ENCODE data around the gene IFT80. TPM values are rescaled to one million over a fixed set of nuclear protein-coding genes. Genes with fewer than 3 reads are reported as not detected.

The IFT80 gene
- total RNA-seq, 1 experiment from 2014 or later = 26.3 TPM

- POLR2A ChIA-PET = no interaction called here
- RAD21 ChIA-PET (ENCODE audit: low non-redundant PET in 1 of 2, low total read pairs in 2 of 2, uncharacterized antibody in 2 of 2, unreplicated experiment in 2 of 2) = no interaction called here
- no peaks in the 10 kb centered on the region for H3K27me3 ChIP-seq (ENCODE audit: insufficient read depth, low read length)
- H3K4me3 ChIP-seq (replicated peaks in 1 of 2; ENCODE audit: low read depth in 1 of 2, low read length in 2 of 2) = no peak overlapping the region
- no peaks in the 10 kb centered on the region for H3K79me2 ChIP-seq (ENCODE audit: insufficient read depth, low read length)
- intact Hi-C loops (cut with micrococcal nuclease) = no loop called here
- 0 out of 2 replicates have a peak, but pooled peaks cover 4% of the 10 kb centered on the region for H3K9me2 ChIP-seq (ENCODE audit: insufficient read depth)
- H3K27ac ChIP-seq (ENCODE audit: low read depth, low read length) = no peak overlapping the region
- ATAC-seq (no peak), DNase-seq (ENCODE audit: low read depth, low spot score) (no peak)
- TF ChIP-seq POLR2AphosphoS5 (IDR thresholded peaks at IDR 0.05; ENCODE audit: low read depth, low read length) (no peak), CBX3 (IDR thresholded peaks at IDR 0.05; ENCODE audit: low read depth) (no peak), ATF3 (IDR thresholded peaks at IDR 0.05) (no peak), JUND (IDR thresholded peaks at IDR 0.05) (no peak), EGR1 (IDR thresholded peaks at IDR 0.05; ENCODE audit: low read depth) (no peak), REST (IDR thresholded peaks at IDR 0.05; ENCODE audit: low read depth) (no peak), ZBTB33 (IDR thresholded peaks at IDR 0.05; ENCODE audit: extremely low read depth, insufficient replicate concordance, low read length) (no peak), ELF1 (IDR thresholded peaks at IDR 0.05; ENCODE audit: borderline replicate concordance, low read depth) (no peak), TCF7L2 (IDR thresholded peaks at IDR 0.05; ENCODE audit: borderline replicate concordance, extremely low read depth, insufficient read depth, insufficient read length) (no peak)
- no peaks in the 10 kb centered on the region for H3K9me3 ChIP-seq (ENCODE audit: control insufficient read depth in 1 of 2, insufficient read depth in 1 of 2, low read depth in 1 of 2, low read length in 2 of 2)
- BruUV-seq (replicated peaks) = no TSS peak
- no peak overlapping the region for H3K4me2 ChIP-seq (ENCODE audit: low read length)
- H4K20me1 ChIP-seq (ENCODE audit: insufficient read depth) = no peaks in the 10 kb centered on the region
- H3K36me3 ChIP-seq (ENCODE audit: control insufficient read depth in 1 of 2, insufficient read depth in 2 of 2, low read length in 2 of 2) = peaks cover 0 to 2% of the 10 kb centered on the region in 2 experiments; a peak in 1 of 4 replicates
- CTCF ChIA-PET = no interaction called here
- H2AFZ ChIP-seq (ENCODE audit: low read depth, low read length, poor library complexity, severe bottlenecking) = no peak overlapping the region
- H3K9ac ChIP-seq (ENCODE audit: low read length) = no peak overlapping the region
- H3K4me1 ChIP-seq (ENCODE audit: control insufficient read depth in 1 of 2, insufficient read depth in 2 of 2, low read length in 2 of 2) = peaks cover 0 to 3% of the 10 kb centered on the region in 2 experiments; a peak in 1 of 4 replicates
Observed at GRCh38 chr3:160374472-160374871, 24.6 kb downstream of the IFT80 start.

Data from HCT116 (cell line).